ENCODE measurements around the gene SUMO3.

- TF ChIP-seq CTCF (IDR thresholded peaks at IDR 0.05) (no peak), POLR2AphosphoS5 (IDR thresholded peaks at IDR 0.05) (no peak), POLR2A (IDR thresholded peaks at IDR 0.05) (no peak)
Measured at GRCh38 chr21:44759628-44760285, 58.1 kb downstream of the SUMO3 start.
